GM18526 (cell line): ENCODE results near the gene SLX1A.
"Not testable (repeated sequence)": the region's sequence is repeated elsewhere in the genome, so short reads cannot be mapped to it uniquely, and the experiment has no call there.

ENCODE experiments used
- POLR2A ChIP-seq: IDR thresholded peaks from 3 replicates; pipeline ENCODE4 v1.6.1; 2011; ENCODE audit not compliant: insufficient read length; ENCODE audit errors: extremely low read depth

SLX1A gene

GRCh38 chr16:30193615-30194014 lies at the start of gene SLX1A, which contains the start of gene BOLA2B:
TSS of gene SLX1A (plus strand) at chr16:30193875. CDS start at chr16:30194085, 210 bp downstream.
TSS of gene BOLA2B (minus strand) at chr16:30193666. CDS start at chr16:30193595, 71 bp downstream.
- TF ChIP-seq POLR2A, result not testable (repeated sequence)

- no peak for TF ChIP-seq POLR2A
These were observed 49.7 kb upstream of the SLX1A start for GRCh38 chr16:30144017-30144416.

GRCh38 chr16:30144917-30145316 lies 48.8 kb upstream of the SLX1A start:
- no peak for TF ChIP-seq POLR2A

GRCh38 chr16:30145657-30146056 lies 48.0 kb upstream of the SLX1A start:
- no peak for TF ChIP-seq POLR2A

- TF ChIP-seq POLR2A, result no peak
These were observed 45.7 kb upstream of the SLX1A start for GRCh38 chr16:30147843-30148510.

GRCh38 chr16:30149250-30149930 lies 44.3 kb upstream of the SLX1A start:
- no peak for TF ChIP-seq POLR2A

GRCh38 chr16:30151091-30151490 lies 42.6 kb upstream of the SLX1A start:
- TF ChIP-seq POLR2A, result no peak

- no peak for TF ChIP-seq POLR2A
These were observed 41.2 kb upstream of the SLX1A start for GRCh38 chr16:30152517-30152916.

- TF ChIP-seq POLR2A, result no peak
These were observed 38.5 kb upstream of the SLX1A start for GRCh38 chr16:30155188-30155587.

GRCh38 chr16:30157214-30157613 lies 36.5 kb upstream of the SLX1A start:
- no peak for TF ChIP-seq POLR2A

GRCh38 chr16:30163538-30163937 lies 30.1 kb upstream of the SLX1A start:
- no peak for TF ChIP-seq POLR2A

- TF ChIP-seq POLR2A, result no peak
These were observed 27.3 kb upstream of the SLX1A start for GRCh38 chr16:30166202-30166902.

GRCh38 chr16:30173054-30173453 lies 20.6 kb upstream of the SLX1A start:
- no peak for TF ChIP-seq POLR2A

- TF ChIP-seq POLR2A, result no peak
These were observed 14.5 kb upstream of the SLX1A start for GRCh38 chr16:30179195-30179594.

GRCh38 chr16:30179931-30180330 lies 13.7 kb upstream of the SLX1A start:
- TF ChIP-seq POLR2A, result no peak

- no peak for TF ChIP-seq POLR2A
These were observed 12.9 kb upstream of the SLX1A start for GRCh38 chr16:30180741-30181140.

GRCh38 chr16:30183233-30184095 lies 10.2 kb upstream of the SLX1A start, which contains the start of gene CORO1A:
TSS of gene CORO1A (plus strand) at chr16:30183602. CDS start at chr16:30185210, 1,608 bp downstream.
- peak; percentile 95 for TF ChIP-seq POLR2A
